ENCODE measurements around the gene PARVA. TPM values are rescaled to one million over a fixed set of nuclear protein-coding genes. Genes with fewer than 3 reads are reported as not detected.
A peak's percentile ranks its signal among the peaks of the same experiment; 100 is the strongest.
"Not testable (repeated sequence)": the region's sequence is repeated elsewhere in the genome, so short reads cannot be mapped to it uniquely, and the experiment has no call there.

The PARVA gene
- total RNA-seq, 2 experiments from 2014 or later = 0.08 to 0.98 TPM

DNA sequence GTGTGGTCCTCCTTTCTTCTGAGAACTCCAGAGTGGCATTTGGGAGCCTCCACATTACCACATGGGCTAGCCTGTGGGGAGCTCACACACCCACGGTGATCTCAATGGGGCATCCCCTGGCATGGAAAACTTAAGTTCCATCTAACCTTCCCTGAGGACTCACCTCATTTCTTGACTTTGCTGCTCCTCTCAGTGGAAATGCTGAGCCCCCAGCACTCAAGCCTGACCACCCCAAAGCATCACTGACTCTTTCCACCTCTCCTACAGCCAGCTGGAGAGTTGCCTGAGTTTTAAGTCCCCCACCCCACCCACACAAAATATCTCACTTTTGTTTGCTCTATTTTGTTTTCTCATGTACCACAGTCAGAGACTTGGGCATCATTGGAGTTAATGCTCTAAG lies 23.8 kb upstream of the PARVA start:
- Mint-ChIP-seq H3K4me1 (ENCODE audit: low read depth) (peaks cover 55% of the 10 kb centered on the region), H3K27ac (no peak overlapping the region), H3K27me3 (no peaks in the 10 kb centered on the region), H3K36me3 (ENCODE audit: low read depth) (no peaks in the 10 kb centered on the region), H3K4me3 (no peak overlapping the region), H3K9me3 (no peaks in the 10 kb centered on the region)
- no peaks in the 10 kb centered on the region for H3K36me3 ChIP-seq (ENCODE audit: insufficient read depth, low read length)
- peaks cover 31% of the 10 kb centered on the region for H3K4me1 ChIP-seq (ENCODE audit: insufficient read depth, low read length)
- ATAC-seq (ENCODE audit: poor library complexity) (no peak), DNase-seq (no peak)
- intact Hi-C loops (cut with DNase I, micrococcal nuclease) = no loop called here
- CTCF ChIA-PET = no interaction called here
- H3K9me3 ChIP-seq (ENCODE audit: control insufficient read depth in 1 of 2, insufficient read depth in 1 of 2, low read length in 2 of 2) = no peaks in the 10 kb centered on the region
- H3K27ac ChIP-seq (ENCODE audit: low read depth in 1 of 2, low read length in 2 of 2) = no peak overlapping the region
- TF ChIP-seq, protein P1, sequence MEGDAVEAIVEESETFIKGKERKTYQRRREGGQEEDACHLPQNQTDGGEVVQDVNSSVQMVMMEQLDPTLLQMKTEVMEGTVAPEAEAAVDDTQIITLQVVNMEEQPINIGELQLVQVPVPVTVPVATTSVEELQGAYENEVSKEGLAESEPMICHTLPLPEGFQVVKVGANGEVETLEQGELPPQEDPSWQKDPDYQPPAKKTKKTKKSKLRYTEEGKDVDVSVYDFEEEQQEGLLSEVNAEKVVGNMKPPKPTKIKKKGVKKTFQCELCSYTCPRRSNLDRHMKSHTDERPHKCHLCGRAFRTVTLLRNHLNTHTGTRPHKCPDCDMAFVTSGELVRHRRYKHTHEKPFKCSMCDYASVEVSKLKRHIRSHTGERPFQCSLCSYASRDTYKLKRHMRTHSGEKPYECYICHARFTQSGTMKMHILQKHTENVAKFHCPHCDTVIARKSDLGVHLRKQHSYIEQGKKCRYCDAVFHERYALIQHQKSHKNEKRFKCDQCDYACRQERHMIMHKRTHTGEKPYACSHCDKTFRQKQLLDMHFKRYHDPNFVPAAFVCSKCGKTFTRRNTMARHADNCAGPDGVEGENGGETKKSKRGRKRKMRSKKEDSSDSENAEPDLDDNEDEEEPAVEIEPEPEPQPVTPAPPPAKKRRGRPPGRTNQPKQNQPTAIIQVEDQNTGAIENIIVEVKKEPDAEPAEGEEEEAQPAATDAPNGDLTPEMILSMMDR (IDR thresholded peaks at IDR 0.05) = no peak
- H3K4me3 ChIP-seq (ENCODE audit: low read length) = no peak overlapping the region
- POLR2A ChIA-PET = no interaction called here
- H3K27me3 ChIP-seq (ENCODE audit: control insufficient read depth in 1 of 2, insufficient read depth in 2 of 2, low read length in 2 of 2) = no peaks in the 10 kb centered on the region

DNA sequence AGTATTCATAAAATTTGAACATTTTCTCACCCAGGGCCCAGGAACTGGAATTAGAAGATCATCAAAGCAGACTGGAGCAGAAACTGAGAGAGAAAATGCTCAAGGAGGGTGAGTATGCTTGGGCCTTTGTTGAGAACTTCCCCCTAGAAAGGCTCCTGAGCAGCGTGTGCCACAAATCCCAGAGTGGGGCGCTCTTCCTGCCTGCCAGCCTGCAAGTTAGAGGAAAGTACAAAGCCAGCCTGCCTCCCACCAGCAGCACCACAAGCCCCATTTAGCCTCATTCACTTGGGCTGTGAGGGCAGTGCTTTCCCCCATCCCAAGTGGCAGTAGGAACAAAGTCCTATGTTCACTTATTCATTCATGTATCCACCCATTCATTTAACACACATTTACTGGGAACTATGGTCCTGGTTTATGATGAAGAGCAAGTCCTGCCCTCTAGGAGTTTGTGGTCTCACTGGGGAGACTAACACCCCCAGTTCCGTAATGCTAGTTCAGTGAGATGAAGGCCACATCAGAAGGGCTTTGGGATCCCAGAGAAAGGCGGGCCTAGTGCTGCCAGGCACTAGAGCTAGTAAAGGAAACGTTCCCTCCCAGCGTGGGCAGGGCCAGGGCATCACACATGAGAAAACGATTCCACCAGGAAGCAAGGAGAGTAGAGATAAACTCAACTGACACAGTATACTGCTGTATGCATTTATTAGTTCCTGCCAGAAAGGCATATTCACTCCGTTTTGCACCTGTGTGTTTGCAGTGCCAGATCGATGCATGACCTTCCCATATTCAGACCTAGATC lies 22.4 kb upstream of the PARVA start:
- intact Hi-C loops (cut with DNase I, micrococcal nuclease) = no loop called here
- Histone ChIP-seq H3K27ac (ENCODE audit: low read depth in 1 of 2, low read length in 2 of 2) (no peak overlapping the region), H3K36me3 (ENCODE audit: insufficient read depth, low read length) (no peaks in the 10 kb centered on the region), H3K27me3 (ENCODE audit: control insufficient read depth in 1 of 2, insufficient read depth in 2 of 2, low read length in 2 of 2) (no peaks in the 10 kb centered on the region), H3K4me3 (ENCODE audit: low read length) (no peak overlapping the region), H3K9me3 (ENCODE audit: control insufficient read depth in 1 of 2, insufficient read depth in 1 of 2, low read length in 2 of 2) (no peaks in the 10 kb centered on the region), H3K4me1 (ENCODE audit: insufficient read depth, low read length) (peaks cover 31% of the 10 kb centered on the region)
- POLR2A ChIA-PET = no interaction called here
- Mint-ChIP-seq H3K27me3 (no peaks in the 10 kb centered on the region), H3K4me1 (ENCODE audit: low read depth) (peaks cover 52% of the 10 kb centered on the region), H3K9me3 (no peaks in the 10 kb centered on the region), H3K36me3 (ENCODE audit: low read depth) (no peaks in the 10 kb centered on the region), H3K4me3 (no peak overlapping the region), H3K27ac (peak overlapping the region; percentile 60)
- no peak for ATAC-seq (ENCODE audit: poor library complexity)
- no peak for DNase-seq
- TF ChIP-seq, protein P1 (IDR thresholded peaks at IDR 0.05) = no peak
- CTCF ChIA-PET = no interaction called here

DNA sequence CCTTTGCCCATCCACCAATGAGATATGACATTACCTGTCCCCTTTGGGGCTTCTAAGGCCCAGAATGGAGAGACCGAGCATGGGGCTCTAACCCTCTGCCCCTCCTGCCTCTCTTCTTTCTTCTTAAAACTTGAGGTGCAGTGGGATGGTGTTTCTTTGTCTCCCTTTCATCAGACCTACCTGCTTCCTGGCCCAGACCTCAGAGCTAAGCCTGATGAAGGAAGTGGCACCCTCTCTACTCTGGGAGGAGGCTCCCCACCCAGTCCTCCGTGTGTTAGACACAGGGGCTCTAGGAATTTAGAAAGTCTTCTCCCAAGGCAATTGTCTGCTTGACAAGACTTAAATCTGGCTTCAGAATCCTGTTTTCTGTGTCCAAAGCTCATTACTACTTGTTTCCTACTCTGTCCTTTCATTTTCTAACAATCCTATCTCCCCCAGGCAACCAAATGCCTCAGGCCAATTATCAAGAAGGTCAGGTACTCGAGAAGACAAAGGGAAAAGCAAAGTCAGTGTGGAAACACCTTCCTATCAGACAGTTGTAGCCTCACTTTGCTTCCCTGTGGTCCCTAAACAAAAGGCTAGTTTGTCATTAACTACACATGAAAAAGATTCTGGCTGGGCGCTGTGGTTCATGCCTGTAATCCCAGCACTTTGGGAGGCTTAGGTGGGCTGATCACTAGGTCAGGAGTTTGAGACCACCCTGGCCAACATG lies 20.3 kb upstream of the PARVA start:
- no peaks in the 10 kb centered on the region for H3K27me3 ChIP-seq (ENCODE audit: control insufficient read depth in 1 of 2, insufficient read depth in 2 of 2, low read length in 2 of 2)
- POLR2A ChIA-PET = interaction anchor here (0.9 to 1.4 kb wide), 2 partner anchors 9 to 40 kb away, joined by 5 to 11 read pairs; no protein-coding TSS in a partner anchor
- peak overlapping the region; percentile 27 to 59 for H3K27ac ChIP-seq (ENCODE audit: low read depth in 1 of 2, low read length in 2 of 2)
- H3K36me3 Mint-ChIP-seq (ENCODE audit: low read depth) = no peaks in the 10 kb centered on the region
- peaks cover 62% of the 10 kb centered on the region for H3K4me1 Mint-ChIP-seq (ENCODE audit: low read depth)
- peak overlapping the region; percentile 59 for H3K4me3 Mint-ChIP-seq
- H3K4me1 ChIP-seq (ENCODE audit: insufficient read depth, low read length) = peaks cover 34% of the 10 kb centered on the region
- CTCF ChIA-PET = interaction anchor here (1.4 kb wide), 1 partner anchor 26 kb away, joined by 4 read pairs; no protein-coding TSS in a partner anchor
- TF ChIP-seq, protein P1 (IDR thresholded peaks at IDR 0.05) = no peak
- peak in 3 of 14 experiments; percentile 29 to 62 (median 47) for DNase-seq
- H3K27ac Mint-ChIP-seq = peak overlapping the region; percentile 73
- H3K9me3 ChIP-seq (ENCODE audit: control insufficient read depth in 1 of 2, insufficient read depth in 1 of 2, low read length in 2 of 2) = no peaks in the 10 kb centered on the region
- no peaks in the 10 kb centered on the region for H3K27me3 Mint-ChIP-seq
- no peaks in the 10 kb centered on the region for H3K9me3 Mint-ChIP-seq
- peak; percentile 88 for ATAC-seq (ENCODE audit: poor library complexity)
- no peaks in the 10 kb centered on the region for H3K36me3 ChIP-seq (ENCODE audit: insufficient read depth, low read length)
- intact Hi-C loops (cut with DNase I, micrococcal nuclease) = no loop called here
- H3K4me3 ChIP-seq (ENCODE audit: low read length) = no peak overlapping the region

DNA sequence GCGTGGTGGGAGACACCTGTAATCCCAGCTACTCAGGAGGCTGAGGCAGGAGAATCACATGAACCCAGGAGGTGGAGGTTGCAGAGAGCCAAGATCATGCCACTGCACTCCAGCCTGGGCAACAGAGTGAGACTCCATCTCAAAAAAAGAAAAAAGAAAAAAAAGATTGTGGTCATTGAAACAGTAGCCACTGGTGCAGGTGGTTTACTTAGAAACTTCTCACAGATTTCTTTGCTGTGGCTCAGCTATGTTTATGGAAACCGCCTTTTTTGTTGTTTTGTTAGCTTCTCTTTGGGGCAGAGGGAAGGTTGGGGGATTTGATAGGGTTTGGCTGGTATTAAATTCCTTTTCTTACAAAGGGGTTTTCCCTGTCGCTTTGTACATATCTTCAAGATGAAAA lies 19.7 kb upstream of the PARVA start:
- H3K9me3 Mint-ChIP-seq; intact Hi-C loops (cut with DNase I, micrococcal nuclease); H3K9me3 ChIP-seq (ENCODE audit: control insufficient read depth in 1 of 2, insufficient read depth in 1 of 2, low read length in 2 of 2); H3K27ac ChIP-seq (ENCODE audit: low read depth in 1 of 2, low read length in 2 of 2); H3K4me3 ChIP-seq (ENCODE audit: low read length); H3K27me3 Mint-ChIP-seq; H3K27me3 ChIP-seq (ENCODE audit: control insufficient read depth in 1 of 2, insufficient read depth in 2 of 2, low read length in 2 of 2); H3K36me3 Mint-ChIP-seq (ENCODE audit: low read depth); DNase-seq; H3K36me3 ChIP-seq (ENCODE audit: insufficient read depth, low read length): not testable (repeated sequence)
- Mint-ChIP-seq H3K4me1 (ENCODE audit: low read depth) (peaks cover 68% of the 10 kb centered on the region), H3K4me3 (peak overlapping the region; percentile 22), H3K27ac (peak overlapping the region; percentile 73)
- ATAC-seq (ENCODE audit: poor library complexity) = peak; percentile 34
- CTCF ChIA-PET = interaction anchor here (1.4 kb wide), 1 partner anchor 26 kb away, joined by 4 read pairs; no protein-coding TSS in a partner anchor
- peaks cover 40% of the 10 kb centered on the region for H3K4me1 ChIP-seq (ENCODE audit: insufficient read depth, low read length)
- POLR2A ChIA-PET = interaction anchor here (0.9 to 1.4 kb wide), 2 partner anchors 9 to 39 kb away, joined by 5 to 11 read pairs; no protein-coding TSS in a partner anchor

All from CD4-positive, alpha-beta T cell (primary cell).